ENCODE results near the gene ADAT3. TPM values are rescaled to one million over a fixed set of nuclear protein-coding genes. Genes with fewer than 3 reads are reported as not detected.

ADAT3 gene
- total RNA-seq, 1 donor from 2014 or later, result 2.4 TPM

- Histone ChIP-seq H2AFZ (replicated peaks) (no peak overlapping the region), H3K4me2 (no peak overlapping the region), H3K9me3 (ENCODE audit: low read depth) (no peaks in the 10 kb centered on the region), H3K27me3 (no peaks in the 10 kb centered on the region), H3K4me3 (no peak overlapping the region), H3K4me1 (peaks cover 14% of the 10 kb centered on the region), H3K36me3 (no peaks in the 10 kb centered on the region), H4K20me1 (ENCODE audit: low read depth) (peaks cover under 1% of the 10 kb centered on the region), H3K27ac (no peak overlapping the region), H3K79me2 (ENCODE audit: low read depth) (peaks cover 1% of the 10 kb centered on the region), H3K9ac (no peak overlapping the region), H3F3A (ENCODE audit: low read depth) (peaks cover 25% of the 10 kb centered on the region)
- H3K27me3 Mint-ChIP-seq (ENCODE audit: insufficient read depth, low read depth), result peaks cover 10% of the 10 kb centered on the region
- H3K36me3 Mint-ChIP-seq, result no peaks in the 10 kb centered on the region
- no peak for DNase-seq (ENCODE audit: low spot score)
- no peak overlapping the region for H3K4me3 Mint-ChIP-seq
- peaks cover 10% of the 10 kb centered on the region for H3K4me1 Mint-ChIP-seq
- H3K9me3 Mint-ChIP-seq, result no peaks in the 10 kb centered on the region
- peak overlapping the region; percentile 74 for H3K27ac Mint-ChIP-seq
- TF ChIP-seq CTCF (IDR thresholded peaks at IDR 0.05) (no peak), EZH2 (IDR thresholded peaks at IDR 0.05) (no peak), EZH2phosphoT487 (IDR thresholded peaks at IDR 0.05) (no peak)
Measured at GRCh38 chr19:1889907-1890306, 15.3 kb upstream of the ADAT3 start.

- Mint-ChIP-seq H3K27ac (no peak overlapping the region), H3K4me3 (no peak overlapping the region), H3K9me3 (no peaks in the 10 kb centered on the region), H3K4me1 (peaks cover 8% of the 10 kb centered on the region), H3K36me3 (no peaks in the 10 kb centered on the region), H3K27me3 (ENCODE audit: insufficient read depth, low read depth) (no peaks in the 10 kb centered on the region)
- peak; percentile 31 for DNase-seq (ENCODE audit: low spot score)
- no peaks in the 10 kb centered on the region for H3K9me3 ChIP-seq (ENCODE audit: low read depth)
- H4K20me1 ChIP-seq (ENCODE audit: low read depth), result no peaks in the 10 kb centered on the region
- no peaks in the 10 kb centered on the region for H3K4me1 ChIP-seq
- H3K79me2 ChIP-seq (ENCODE audit: low read depth), result no peaks in the 10 kb centered on the region
- no peak overlapping the region for H3K27ac ChIP-seq
- no peak overlapping the region for H3K4me3 ChIP-seq
- no peaks in the 10 kb centered on the region for H3K27me3 ChIP-seq
- H2AFZ ChIP-seq (replicated peaks), result no peak overlapping the region
- H3K9ac ChIP-seq, result no peak overlapping the region
- H3F3A ChIP-seq (ENCODE audit: low read depth), result no peaks in the 10 kb centered on the region
- H3K36me3 ChIP-seq, result no peaks in the 10 kb centered on the region
- H3K4me2 ChIP-seq, result no peak overlapping the region
- TF ChIP-seq CTCF (IDR thresholded peaks at IDR 0.05) (no peak), EZH2 (IDR thresholded peaks at IDR 0.05) (no peak), EZH2phosphoT487 (IDR thresholded peaks at IDR 0.05) (no peak)
Measured at GRCh38 chr19:1893791-1894190, 11.4 kb upstream of the ADAT3 start.

- Mint-ChIP-seq H3K36me3 (no peaks in the 10 kb centered on the region), H3K27me3 (ENCODE audit: insufficient read depth, low read depth) (no peaks in the 10 kb centered on the region), H3K4me3 (no peak overlapping the region), H3K9me3 (no peaks in the 10 kb centered on the region), H3K4me1 (peaks cover 8% of the 10 kb centered on the region), H3K27ac (no peak overlapping the region)
- no peak for TF ChIP-seq EZH2 (IDR thresholded peaks at IDR 0.05)
- no peak for TF ChIP-seq EZH2phosphoT487 (IDR thresholded peaks at IDR 0.05)
- no peak for TF ChIP-seq CTCF (IDR thresholded peaks at IDR 0.05)
- Histone ChIP-seq H3K79me2 (ENCODE audit: low read depth) (no peaks in the 10 kb centered on the region), H3K9me3 (ENCODE audit: low read depth) (no peaks in the 10 kb centered on the region), H2AFZ (replicated peaks) (no peak overlapping the region), H3K4me3 (no peak overlapping the region), H3F3A (ENCODE audit: low read depth) (no peaks in the 10 kb centered on the region), H3K4me2 (no peak overlapping the region), H3K4me1 (no peaks in the 10 kb centered on the region), H3K27me3 (no peaks in the 10 kb centered on the region), H3K9ac (no peak overlapping the region), H3K36me3 (no peaks in the 10 kb centered on the region), H4K20me1 (ENCODE audit: low read depth) (no peaks in the 10 kb centered on the region), H3K27ac (no peak overlapping the region)
- no peak for DNase-seq (ENCODE audit: low spot score)
Measured at GRCh38 chr19:1896508-1896907, 8.7 kb upstream of the ADAT3 start.
